Activated CD4-positive, alpha-beta T cell treated with anti-CD3 and anti-CD28 coated beads, Interleukin-2, amount 10 ng/mL, durations not matched to agents 24 days and 14 days (primary cell): ENCODE results near the gene KANK3. TPM values are rescaled to one million over a fixed set of nuclear protein-coding genes. Genes with fewer than 3 reads are reported as not detected.
A peak's percentile ranks its signal among the peaks of the same experiment; 100 is the strongest.
"Not testable (repeated sequence)": the region's sequence is repeated elsewhere in the genome, so short reads cannot be mapped to it uniquely, and the experiment has no call there.

ENCODE experiments used
- DNase-seq: peaks from one replicate; pipeline ENCODE4 v3.0.0; 2022
- H3K27ac Mint-ChIP-seq: one replicate; pipeline ENCODE4 v1.8.0; 2022; ENCODE audit warnings: mild to moderate bottlenecking, mixed read lengths
- H3K27me3 Mint-ChIP-seq: one replicate; pipeline ENCODE4 v1.8.0; 2022; ENCODE audit warnings: mixed read lengths
- H3K36me3 Mint-ChIP-seq: one replicate; pipeline ENCODE4 v1.8.0; 2022; ENCODE audit warnings: low read depth, mild to moderate bottlenecking, mixed read lengths
- H3K4me1 Mint-ChIP-seq: one replicate; pipeline ENCODE4 v1.8.0; 2021; ENCODE audit warnings: mixed read lengths
- H3K4me3 Mint-ChIP-seq: one replicate; pipeline ENCODE4 v1.8.0; 2022; ENCODE audit warnings: mild to moderate bottlenecking, moderate library complexity, mixed read lengths
- H3K9me3 Mint-ChIP-seq: one replicate; pipeline ENCODE4 v1.8.0; 2021; ENCODE audit warnings: mixed read lengths
- intact Hi-C: fragments of 100-400 bp; cut with micrococcal nuclease; formaldehyde crosslinking; loops from one replicate; pipeline ENCODE4 v1.15.1; 2023
- total RNA-seq: library from RNA; stranded (reverse); gene quantifications from 2 replicates; pipeline ENCODE4 v1.2.3, GENCODE V29; 2022

Gene KANK3
- total RNA-seq, 1 donor from 2014 or later: 1.5 TPM

DNA sequence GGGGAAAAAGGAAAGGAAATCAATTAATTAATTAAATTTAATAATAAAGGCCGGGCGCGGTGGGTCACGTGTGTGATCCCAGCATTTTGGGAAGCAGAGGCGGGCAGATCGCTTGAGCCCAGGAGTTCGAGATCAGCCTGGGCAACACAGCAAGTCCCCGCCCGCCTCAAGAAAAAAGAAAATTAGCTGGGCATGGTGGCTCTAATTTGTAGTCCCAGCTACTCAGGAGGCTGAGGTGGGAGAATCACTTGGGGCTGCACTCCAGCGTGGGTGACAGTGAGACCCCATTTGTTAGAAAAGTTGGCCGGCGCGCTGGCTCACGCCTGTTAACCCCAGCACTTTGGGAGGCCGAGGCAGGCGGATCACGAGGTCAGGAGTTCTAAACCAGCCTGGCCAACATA lies 34.2 kb downstream of the KANK3 start:
- no peak for DNase-seq
- H3K27ac Mint-ChIP-seq: no peak overlapping the region
- peaks cover 31% of the 10 kb centered on the region for H3K36me3 Mint-ChIP-seq
- H3K27me3 Mint-ChIP-seq: no peaks in the 10 kb centered on the region
- H3K9me3 Mint-ChIP-seq: no peaks in the 10 kb centered on the region
- peak overlapping the region; percentile 98 for H3K4me3 Mint-ChIP-seq
- peaks cover 31% of the 10 kb centered on the region for H3K4me1 Mint-ChIP-seq
- intact Hi-C loops: loop anchor here (1.0 kb wide), 2 partner anchors 12 to 81 kb away; partner anchors contain the start of genes NDUFA7, RAB11B and RPS28

DNA sequence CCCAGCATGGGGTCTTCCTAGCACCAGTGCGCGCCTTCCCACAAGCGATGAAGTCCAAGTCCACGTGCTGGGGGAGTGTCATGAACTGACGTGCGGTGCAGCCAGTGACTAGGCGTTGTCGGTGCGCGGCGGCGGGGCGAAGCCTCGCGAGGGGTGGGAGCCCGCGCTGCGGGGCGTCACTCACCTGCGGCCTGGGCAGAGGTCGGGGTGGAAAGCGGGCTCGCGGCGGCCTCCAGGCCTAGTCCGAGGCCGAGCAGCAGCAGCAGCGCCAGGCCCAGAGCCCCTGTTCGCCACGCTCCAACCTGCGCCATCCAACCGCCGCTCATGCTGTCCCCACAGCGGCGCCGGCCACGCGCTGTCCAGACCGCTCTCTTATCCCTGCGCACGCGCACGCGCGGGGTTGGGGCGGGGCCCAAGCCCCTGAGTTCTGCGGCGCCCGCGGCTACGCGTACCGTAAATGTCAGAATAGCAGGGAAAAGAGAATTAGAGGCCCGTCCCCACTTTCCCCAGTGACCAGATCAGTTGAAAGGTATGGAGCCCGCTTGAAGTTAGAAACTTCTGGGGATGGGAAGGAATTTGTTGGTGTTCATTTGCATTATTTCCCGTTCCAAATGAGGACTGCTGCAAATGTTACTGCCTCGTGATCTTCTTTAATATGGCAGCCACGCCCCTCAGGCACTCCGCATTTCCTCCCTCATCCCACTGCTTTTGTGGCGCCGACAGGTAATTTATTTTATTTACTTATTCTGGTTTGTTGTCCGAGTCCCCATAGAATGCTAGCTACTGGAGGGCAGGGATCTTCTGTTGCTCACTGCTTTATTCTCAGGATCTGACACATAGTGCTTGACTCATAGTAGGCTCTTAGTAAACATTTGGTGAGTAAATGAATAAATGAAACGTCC lies 34.8 kb downstream of the KANK3 start, which contains the start of gene CD320:
TSS of gene CD320 (minus strand) at position 394 of the 902 bp plus-strand sequence. CDS start at position 326, 68 bp downstream.
- peaks cover 31% of the 10 kb centered on the region for H3K4me1 Mint-ChIP-seq
- peak; percentile 97 for DNase-seq
- peaks cover 31% of the 10 kb centered on the region for H3K36me3 Mint-ChIP-seq
- no peaks in the 10 kb centered on the region for H3K9me3 Mint-ChIP-seq
- no peaks in the 10 kb centered on the region for H3K27me3 Mint-ChIP-seq
- intact Hi-C loops: loop anchor here (1.0 kb wide), 2 partner anchors 13 to 82 kb away; partner anchors contain the start of genes NDUFA7, RAB11B and RPS28
- H3K27ac Mint-ChIP-seq: peak within 1 kb of the TSS; percentile 93
- peak within 1 kb of the TSS; percentile 98 for H3K4me3 Mint-ChIP-seq

DNA sequence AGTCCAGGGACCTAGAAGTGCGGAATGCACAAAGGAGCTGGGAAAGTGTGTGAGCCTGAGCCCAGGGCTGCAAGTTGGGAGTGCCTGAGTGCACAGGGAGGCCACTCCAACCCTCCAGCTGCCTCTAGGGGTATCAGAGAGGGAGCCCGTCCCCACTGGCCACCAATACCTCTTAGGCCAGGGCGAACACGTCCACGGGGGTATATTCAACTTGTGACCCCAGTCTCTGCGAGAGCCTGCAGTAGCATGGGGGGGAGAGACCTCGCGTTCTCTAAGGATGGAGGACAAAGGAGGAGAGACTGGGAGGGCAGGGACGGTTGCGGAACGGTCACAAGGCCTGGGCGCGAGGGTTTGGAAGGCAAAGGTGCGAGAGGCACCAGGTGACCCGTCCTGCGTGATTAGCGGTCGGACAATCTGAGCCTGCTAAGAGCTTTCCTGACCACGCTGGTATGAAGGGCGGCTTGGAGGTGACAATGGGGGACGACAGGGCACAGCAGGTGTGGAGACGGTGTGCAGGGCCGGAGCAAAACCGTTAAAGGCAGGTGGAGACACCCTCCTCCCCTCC lies 35.6 kb downstream of the KANK3 start:
- DNase-seq: no peak

DNA sequence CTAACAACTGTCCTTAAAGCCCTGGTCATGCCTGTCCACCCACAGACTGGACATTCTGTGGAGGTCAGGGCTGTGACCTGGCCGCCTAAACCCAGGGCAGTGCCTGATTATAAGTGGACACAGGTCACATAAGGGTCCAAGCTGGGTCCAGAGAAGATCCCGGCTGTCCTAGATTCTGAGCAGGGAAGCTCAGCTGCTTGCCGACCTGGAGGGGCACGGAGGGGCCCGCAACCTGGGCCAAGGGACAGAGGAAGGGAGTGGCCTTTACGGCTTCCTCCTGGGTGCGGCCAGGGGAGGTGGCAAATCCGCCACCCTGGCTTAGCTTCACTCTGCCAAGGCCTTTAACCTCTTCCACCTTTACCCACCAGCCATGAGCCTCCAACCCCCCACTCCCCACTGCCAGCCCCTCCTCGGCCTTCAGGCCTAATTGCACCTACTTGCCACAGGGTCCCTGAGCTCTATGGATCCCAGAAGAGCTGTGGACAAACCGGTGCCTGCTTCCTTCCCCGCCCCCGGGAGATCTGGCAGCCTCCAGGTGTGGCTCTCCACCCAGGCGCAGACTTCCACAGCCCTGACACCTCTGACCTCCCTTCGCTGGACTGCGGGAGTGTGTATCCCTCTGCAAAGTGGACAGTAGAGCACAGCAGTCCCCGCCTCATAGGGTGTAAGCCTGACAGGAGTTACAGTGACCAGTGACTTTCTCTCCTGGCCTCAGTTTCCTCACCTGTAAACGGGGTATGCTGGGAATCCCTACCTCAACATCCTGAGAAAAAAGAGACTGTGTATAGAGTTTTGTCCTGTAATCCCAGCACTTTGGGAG lies 36.6 kb downstream of the KANK3 start:
- DNase-seq: peak; percentile 55
- intact Hi-C loops: no loop called here
- Mint-ChIP-seq H3K27ac (peak overlapping the region; percentile 16), H3K4me1 (peaks cover 31% of the 10 kb centered on the region), H3K9me3 (no peaks in the 10 kb centered on the region), H3K4me3 (peak overlapping the region; percentile 98), H3K27me3 (no peaks in the 10 kb centered on the region), H3K36me3 (peaks cover 34% of the 10 kb centered on the region)

More for the DNA sequence above, 35.6 kb downstream of the KANK3 start:
- H3K4me3 Mint-ChIP-seq: peak overlapping the region; percentile 98
- peak overlapping the region; percentile 93 for H3K27ac Mint-ChIP-seq
- intact Hi-C loops: no loop called here
- no peaks in the 10 kb centered on the region for H3K9me3 Mint-ChIP-seq
- peaks cover 31% of the 10 kb centered on the region for H3K36me3 Mint-ChIP-seq
- no peaks in the 10 kb centered on the region for H3K27me3 Mint-ChIP-seq
- H3K4me1 Mint-ChIP-seq: peaks cover 31% of the 10 kb centered on the region

DNA sequence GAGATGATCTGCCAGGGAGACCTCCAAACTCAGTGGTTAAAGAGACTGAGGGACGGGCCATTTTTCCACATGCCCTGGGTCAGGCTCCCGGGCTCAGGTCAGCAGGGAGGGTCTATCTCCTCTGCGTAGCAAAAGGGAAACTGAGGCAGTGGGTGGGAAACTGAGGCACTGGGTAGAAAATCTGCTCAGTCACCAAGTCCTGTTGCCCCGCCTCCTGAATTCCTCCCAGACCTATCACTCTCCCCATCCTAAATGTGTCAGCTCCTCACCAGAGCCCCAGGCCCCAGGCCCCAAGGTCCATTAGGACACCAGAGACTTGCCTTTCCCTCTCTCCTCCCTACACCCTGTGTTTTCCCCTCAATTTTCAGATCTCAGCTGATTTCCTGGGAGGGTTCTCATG lies 37.3 kb downstream of the KANK3 start:
- intact Hi-C loops: no loop called here
- H3K9me3 Mint-ChIP-seq: no peaks in the 10 kb centered on the region
- peaks cover 29% of the 10 kb centered on the region for H3K36me3 Mint-ChIP-seq
- no peaks in the 10 kb centered on the region for H3K27me3 Mint-ChIP-seq
- no peak overlapping the region for H3K4me3 Mint-ChIP-seq
- H3K4me1 Mint-ChIP-seq: peaks cover 31% of the 10 kb centered on the region
- peak overlapping the region; percentile 16 for H3K27ac Mint-ChIP-seq
- DNase-seq: peak; percentile 55

DNA sequence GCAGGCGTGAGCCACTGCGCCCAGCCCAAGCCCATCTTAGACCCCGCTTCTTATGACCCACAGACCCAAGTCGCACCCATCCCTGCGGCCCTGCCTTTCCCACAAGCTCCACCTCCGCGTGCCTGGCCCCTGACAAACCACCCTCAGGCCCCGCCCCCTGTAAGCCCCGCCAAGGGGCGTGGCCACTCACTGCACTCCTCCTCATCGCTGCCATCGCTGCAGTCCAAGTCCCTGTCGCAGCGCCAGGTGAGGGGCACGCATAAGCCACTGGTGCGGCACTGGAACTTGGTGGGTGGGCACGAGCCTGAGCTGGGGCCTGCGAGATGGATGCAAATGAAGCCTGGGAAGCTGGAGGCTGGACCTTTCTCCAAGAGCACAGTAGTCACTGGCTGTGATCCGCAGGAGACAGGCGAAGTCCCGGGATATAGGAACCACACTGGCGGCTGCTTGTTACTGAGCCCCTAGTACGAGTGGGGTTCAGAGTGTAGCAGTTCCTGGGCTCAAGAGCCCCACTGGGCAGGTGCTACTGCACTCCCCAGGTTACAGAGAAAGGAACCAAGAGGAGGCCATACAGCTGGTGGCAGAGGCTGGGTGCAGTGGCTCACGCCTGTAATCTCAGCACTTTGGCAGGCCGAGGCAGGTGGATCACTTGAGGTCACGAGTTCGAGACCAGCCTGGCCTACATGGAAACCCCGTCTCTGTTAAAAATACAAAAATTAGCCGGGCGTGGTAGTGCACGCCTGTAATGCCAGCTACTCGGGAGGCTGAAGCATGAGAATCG lies 38.0 kb downstream of the KANK3 start:
- H3K27ac Mint-ChIP-seq: no peak overlapping the region
- intact Hi-C loops: no loop called here

DNA sequence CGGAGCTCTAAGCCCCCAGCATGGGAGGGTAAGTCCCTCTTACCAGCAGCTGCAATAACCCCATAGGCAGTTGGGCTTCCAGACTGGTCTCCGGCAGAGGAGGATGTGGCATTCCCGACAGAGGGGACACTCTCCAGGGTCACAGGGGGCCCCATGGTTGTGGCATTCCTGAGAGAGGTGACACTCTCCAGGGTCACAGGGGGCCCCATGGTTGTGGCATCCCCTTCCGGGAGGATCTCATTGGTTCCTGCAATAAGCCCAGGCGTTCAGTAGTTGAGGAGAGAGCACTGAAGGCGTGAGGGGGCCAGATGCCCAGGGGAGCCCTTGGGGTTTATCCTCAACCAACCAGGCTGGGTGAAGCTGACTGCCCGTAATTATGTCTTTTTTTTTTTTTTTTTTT lies 40.3 kb downstream of the KANK3 start:
- H3K27me3 Mint-ChIP-seq: no peaks in the 10 kb centered on the region
- peak; percentile 50 for DNase-seq
- H3K36me3 Mint-ChIP-seq: peaks cover 21% of the 10 kb centered on the region
- no peaks in the 10 kb centered on the region for H3K9me3 Mint-ChIP-seq
- intact Hi-C loops: no loop called here
- H3K4me1 Mint-ChIP-seq: peaks cover 20% of the 10 kb centered on the region
- H3K4me3 Mint-ChIP-seq: no peak overlapping the region
- no peak overlapping the region for H3K27ac Mint-ChIP-seq

More for the DNA sequence above, 38.0 kb downstream of the KANK3 start:
- Mint-ChIP-seq H3K4me3 (no peak overlapping the region), H3K36me3 (peaks cover 29% of the 10 kb centered on the region), H3K9me3 (no peaks in the 10 kb centered on the region), H3K4me1 (peaks cover 31% of the 10 kb centered on the region), H3K27me3 (no peaks in the 10 kb centered on the region)
- peak; percentile 72 for DNase-seq

DNA sequence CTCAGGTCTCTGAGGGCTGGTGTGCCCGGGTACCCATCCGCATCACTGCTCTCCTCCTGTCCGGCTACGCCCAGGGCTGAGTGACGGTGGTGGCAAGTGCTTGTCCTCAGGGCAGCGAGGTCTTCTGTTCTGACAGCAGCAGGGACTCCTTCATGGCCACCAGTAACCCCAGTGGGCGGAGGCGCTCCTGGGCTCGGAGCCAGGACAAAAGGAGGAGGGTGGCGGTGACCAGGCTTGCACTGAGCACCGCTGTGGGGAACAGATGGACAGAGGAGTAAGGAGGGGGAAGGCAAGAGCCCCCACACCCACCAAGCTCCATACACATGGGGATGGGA lies 40.7 kb downstream of the KANK3 start:
- Mint-ChIP-seq H3K27ac (no peak overlapping the region), H3K9me3 (no peaks in the 10 kb centered on the region), H3K4me3 (no peak overlapping the region), H3K36me3 (peaks cover 18% of the 10 kb centered on the region), H3K4me1 (peaks cover 16% of the 10 kb centered on the region), H3K27me3 (no peaks in the 10 kb centered on the region)
- intact Hi-C loops: no loop called here
- DNase-seq: peak; percentile 53

DNA sequence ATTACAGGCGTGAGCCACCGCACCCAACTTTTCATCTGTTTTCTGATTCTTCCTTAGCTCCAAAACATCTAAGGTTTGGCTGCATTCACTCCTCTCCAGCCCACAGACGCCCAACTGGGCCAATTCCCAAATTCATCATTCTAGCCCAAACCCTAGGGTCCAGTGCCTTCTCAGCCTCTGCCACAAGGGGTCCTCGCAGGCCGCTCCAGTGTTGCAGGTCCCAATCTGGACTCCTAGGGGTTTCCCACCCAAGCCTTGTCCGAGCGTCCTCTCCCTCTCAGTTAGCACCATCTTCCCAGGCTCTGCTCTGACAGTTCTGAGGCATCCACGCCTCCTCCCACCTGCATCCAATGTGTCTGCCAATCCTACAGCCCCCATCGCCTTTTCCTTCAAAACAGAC lies 51.7 kb downstream of the KANK3 start:
- H3K9me3 Mint-ChIP-seq, H3K36me3 Mint-ChIP-seq, intact Hi-C loops, H3K4me1 Mint-ChIP-seq, H3K4me3 Mint-ChIP-seq, DNase-seq, H3K27me3 Mint-ChIP-seq, H3K27ac Mint-ChIP-seq: not testable (repeated sequence)

DNA sequence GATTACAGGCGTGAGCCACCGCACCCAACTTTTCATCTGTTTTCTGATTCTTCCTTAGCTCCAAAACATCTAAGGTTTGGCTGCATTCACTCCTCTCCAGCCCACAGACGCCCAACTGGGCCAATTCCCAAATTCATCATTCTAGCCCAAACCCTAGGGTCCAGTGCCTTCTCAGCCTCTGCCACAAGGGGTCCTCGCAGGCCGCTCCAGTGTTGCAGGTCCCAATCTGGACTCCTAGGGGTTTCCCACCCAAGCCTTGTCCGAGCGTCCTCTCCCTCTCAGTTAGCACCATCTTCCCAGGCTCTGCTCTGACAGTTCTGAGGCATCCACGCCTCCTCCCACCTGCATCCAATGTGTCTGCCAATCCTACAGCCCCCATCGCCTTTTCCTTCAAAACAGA lies 66.6 kb downstream of the KANK3 start:
- H3K27me3 Mint-ChIP-seq, H3K36me3 Mint-ChIP-seq, DNase-seq, H3K27ac Mint-ChIP-seq, H3K9me3 Mint-ChIP-seq, H3K4me3 Mint-ChIP-seq, H3K4me1 Mint-ChIP-seq, intact Hi-C loops: not testable (repeated sequence)

Other genes starting within 250 kb of the KANK3 start
- not detected in 2 replicates for gene FBN3, start 193.7 kb downstream of the KANK3 start, total RNA-seq
- 30.3 and 30.6 TPM in 2 replicates for gene CERS4, start 133.9 kb downstream of the KANK3 start, total RNA-seq
- 110 and 113 TPM in 2 replicates for gene CD320, start 34.9 kb downstream of the KANK3 start, total RNA-seq
- 52.9 and 54.3 TPM in 2 replicates for gene NDUFA7, start 21.9 kb downstream of the KANK3 start, total RNA-seq
- 2,054 and 2,121 TPM in 2 replicates for gene RPS28, start 21.8 kb downstream of the KANK3 start, total RNA-seq
- 4.0 and 4.1 TPM in 2 replicates for gene ANGPTL4, start 20.9 kb upstream of the KANK3 start, total RNA-seq
- 69.4 and 74.0 TPM in 2 replicates for gene RAB11B, start 47.1 kb upstream of the KANK3 start, total RNA-seq
- 7.9 and 8.8 TPM in 2 replicates for gene MARCHF2, start 70.0 kb upstream of the KANK3 start, total RNA-seq
- 349 and 352 TPM in 2 replicates for gene HNRNPM, start 101.7 kb upstream of the KANK3 start, total RNA-seq
- 0.33 and 0.38 TPM in 2 replicates for gene PRAM1, start 159.4 kb upstream of the KANK3 start, total RNA-seq
- 18.1 and 25.6 TPM in 2 replicates for gene ZNF414, start 170.9 kb upstream of the KANK3 start, total RNA-seq
- 33.0 and 37.9 TPM in 2 replicates for gene MYO1F, start 234.2 kb upstream of the KANK3 start, total RNA-seq